ENCODE measurements around the gene MEG3.

MEG3 gene

GRCh38 chr14:100884456-100884855 lies 58.5 kb downstream of the MEG3 start:
- no peak for DNase-seq (ENCODE audit: low read depth, low spot score)

GRCh38 chr14:100885196-100885595 lies 59.3 kb downstream of the MEG3 start:
- H3K4me3 ChIP-seq (ENCODE audit: low read length), result no peak overlapping the region
- no peak for DNase-seq (ENCODE audit: low read depth, low spot score)

More at GRCh38 chr14:100884456-100884855, 58.5 kb downstream of the MEG3 start:
- H3K4me3 ChIP-seq (ENCODE audit: low read length), result no peak overlapping the region

GRCh38 chr14:100885617-100886016 lies 59.7 kb downstream of the MEG3 start:
- no peak for DNase-seq (ENCODE audit: low read depth, low spot score)
- H3K4me3 ChIP-seq (ENCODE audit: low read length), result no peak overlapping the region

GRCh38 chr14:100887728-100888335 lies 61.9 kb downstream of the MEG3 start:
- no peak for DNase-seq (ENCODE audit: low read depth, low spot score)
- no peak overlapping the region for H3K4me3 ChIP-seq (ENCODE audit: low read length)

GRCh38 chr14:100888789-100889315 lies 62.9 kb downstream of the MEG3 start:
- DNase-seq (ENCODE audit: low read depth, low spot score), result no peak
- no peak overlapping the region for H3K4me3 ChIP-seq (ENCODE audit: low read length)

GRCh38 chr14:100889641-100890040 lies 63.7 kb downstream of the MEG3 start:
- DNase-seq (ENCODE audit: low read depth, low spot score), result no peak
- no peak overlapping the region for H3K4me3 ChIP-seq (ENCODE audit: low read length)

- no peak for DNase-seq (ENCODE audit: low read depth, low spot score)
- H3K4me3 ChIP-seq (ENCODE audit: low read length), result no peak overlapping the region
Measured at GRCh38 chr14:100890061-100890850, 64.3 kb downstream of the MEG3 start.

- no peak overlapping the region for H3K4me3 ChIP-seq (ENCODE audit: low read length)
- no peak for DNase-seq (ENCODE audit: low read depth, low spot score)
Measured at GRCh38 chr14:100891051-100891450, 65.1 kb downstream of the MEG3 start.

GRCh38 chr14:100891501-100892445 lies 65.9 kb downstream of the MEG3 start:
- no peak for DNase-seq (ENCODE audit: low read depth, low spot score)
- H3K4me3 ChIP-seq (ENCODE audit: low read length), result no peak overlapping the region

GRCh38 chr14:100892496-100893227 lies 66.7 kb downstream of the MEG3 start:
- H3K4me3 ChIP-seq (ENCODE audit: low read length), result no peak overlapping the region
- no peak for DNase-seq (ENCODE audit: low read depth, low spot score)

GRCh38 chr14:100893228-100893601 lies 67.3 kb downstream of the MEG3 start:
- no peak for DNase-seq (ENCODE audit: low read depth, low spot score)
- H3K4me3 ChIP-seq (ENCODE audit: low read length), result no peak overlapping the region

GRCh38 chr14:100893760-100894159 lies 67.8 kb downstream of the MEG3 start:
- H3K4me3 ChIP-seq (ENCODE audit: low read length), result no peak overlapping the region
- DNase-seq (ENCODE audit: low read depth, low spot score), result no peak

GRCh38 chr14:100894416-100894815 lies 68.5 kb downstream of the MEG3 start:
- no peak for DNase-seq (ENCODE audit: low read depth, low spot score)
- no peak overlapping the region for H3K4me3 ChIP-seq (ENCODE audit: low read length)

- no peak overlapping the region for H3K4me3 ChIP-seq (ENCODE audit: low read length)
- no peak for DNase-seq (ENCODE audit: low read depth, low spot score)
Measured at GRCh38 chr14:100895411-100895810, 69.5 kb downstream of the MEG3 start.

- DNase-seq (ENCODE audit: low read depth, low spot score), result no peak
- H3K4me3 ChIP-seq (ENCODE audit: low read length), result no peak overlapping the region
Measured at GRCh38 chr14:100896369-100897060, 70.6 kb downstream of the MEG3 start.

GRCh38 chr14:100898465-100898864 lies 72.5 kb downstream of the MEG3 start:
- H3K4me3 ChIP-seq (ENCODE audit: low read length), result no peak overlapping the region
- DNase-seq (ENCODE audit: low read depth, low spot score), result no peak

- no peak overlapping the region for H3K4me3 ChIP-seq (ENCODE audit: low read length)
- DNase-seq (ENCODE audit: low read depth, low spot score), result no peak
Measured at GRCh38 chr14:100898935-100899883, 73.3 kb downstream of the MEG3 start.
